ENCODE data around the gene HDAC9.

- TF ChIP-seq, protein P1, sequence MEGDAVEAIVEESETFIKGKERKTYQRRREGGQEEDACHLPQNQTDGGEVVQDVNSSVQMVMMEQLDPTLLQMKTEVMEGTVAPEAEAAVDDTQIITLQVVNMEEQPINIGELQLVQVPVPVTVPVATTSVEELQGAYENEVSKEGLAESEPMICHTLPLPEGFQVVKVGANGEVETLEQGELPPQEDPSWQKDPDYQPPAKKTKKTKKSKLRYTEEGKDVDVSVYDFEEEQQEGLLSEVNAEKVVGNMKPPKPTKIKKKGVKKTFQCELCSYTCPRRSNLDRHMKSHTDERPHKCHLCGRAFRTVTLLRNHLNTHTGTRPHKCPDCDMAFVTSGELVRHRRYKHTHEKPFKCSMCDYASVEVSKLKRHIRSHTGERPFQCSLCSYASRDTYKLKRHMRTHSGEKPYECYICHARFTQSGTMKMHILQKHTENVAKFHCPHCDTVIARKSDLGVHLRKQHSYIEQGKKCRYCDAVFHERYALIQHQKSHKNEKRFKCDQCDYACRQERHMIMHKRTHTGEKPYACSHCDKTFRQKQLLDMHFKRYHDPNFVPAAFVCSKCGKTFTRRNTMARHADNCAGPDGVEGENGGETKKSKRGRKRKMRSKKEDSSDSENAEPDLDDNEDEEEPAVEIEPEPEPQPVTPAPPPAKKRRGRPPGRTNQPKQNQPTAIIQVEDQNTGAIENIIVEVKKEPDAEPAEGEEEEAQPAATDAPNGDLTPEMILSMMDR (IDR thresholded peaks at IDR 0.05) = no peak
- TF ChIP-seq POLR2A (IDR thresholded peaks at IDR 0.05) = no peak
Observed at GRCh38 chr7:18624459-18624858, 128.9 kb downstream of the HDAC9 start.
